Measurements from ENCODE around the gene MICU2.

DNA sequence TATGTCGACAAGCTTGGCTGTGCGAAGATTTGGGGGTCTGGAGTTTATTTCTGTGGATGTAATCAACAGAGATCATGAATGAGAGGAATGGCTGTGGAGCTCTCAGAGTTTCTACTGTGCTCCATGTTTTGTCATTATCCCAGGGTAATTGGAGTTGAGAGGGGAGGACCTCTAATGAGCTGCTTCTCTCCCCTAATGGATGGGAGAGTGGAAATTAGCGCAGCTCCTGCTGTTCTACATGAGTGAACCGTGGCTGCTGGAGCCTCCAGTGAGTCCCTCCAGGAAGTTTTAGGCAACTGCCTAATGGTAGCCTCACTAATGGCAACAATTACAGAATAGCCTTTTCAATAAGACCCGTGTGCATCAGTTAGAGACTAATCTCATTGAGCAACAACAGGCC lies 35.6 kb upstream of the MICU2 start:
- TF ChIP-seq, protein P1, sequence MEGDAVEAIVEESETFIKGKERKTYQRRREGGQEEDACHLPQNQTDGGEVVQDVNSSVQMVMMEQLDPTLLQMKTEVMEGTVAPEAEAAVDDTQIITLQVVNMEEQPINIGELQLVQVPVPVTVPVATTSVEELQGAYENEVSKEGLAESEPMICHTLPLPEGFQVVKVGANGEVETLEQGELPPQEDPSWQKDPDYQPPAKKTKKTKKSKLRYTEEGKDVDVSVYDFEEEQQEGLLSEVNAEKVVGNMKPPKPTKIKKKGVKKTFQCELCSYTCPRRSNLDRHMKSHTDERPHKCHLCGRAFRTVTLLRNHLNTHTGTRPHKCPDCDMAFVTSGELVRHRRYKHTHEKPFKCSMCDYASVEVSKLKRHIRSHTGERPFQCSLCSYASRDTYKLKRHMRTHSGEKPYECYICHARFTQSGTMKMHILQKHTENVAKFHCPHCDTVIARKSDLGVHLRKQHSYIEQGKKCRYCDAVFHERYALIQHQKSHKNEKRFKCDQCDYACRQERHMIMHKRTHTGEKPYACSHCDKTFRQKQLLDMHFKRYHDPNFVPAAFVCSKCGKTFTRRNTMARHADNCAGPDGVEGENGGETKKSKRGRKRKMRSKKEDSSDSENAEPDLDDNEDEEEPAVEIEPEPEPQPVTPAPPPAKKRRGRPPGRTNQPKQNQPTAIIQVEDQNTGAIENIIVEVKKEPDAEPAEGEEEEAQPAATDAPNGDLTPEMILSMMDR (conservative IDR thresholded peaks at IDR 0.05 in 1 of 2, IDR thresholded peaks at IDR 0.05 in 1 of 2; ENCODE audit: low read depth in 1 of 2, low read length in 2 of 2): no peak
- TF ChIP-seq EZH2 (IDR thresholded peaks at IDR 0.05; ENCODE audit: low read length, missing control alignments): no peak

Measured in fibroblast of lung (primary cell).